NCI-H748 (cell line): Measurements from ENCODE around the gene CXCL8.

Source experiments
- DNase-seq: peaks from one replicate; lab custom pipeline; 2025; ENCODE audit not compliant: unreplicated experiment; lab: John Stamatoyannopoulos, UW

CXCL8 gene

GRCh38 chr4:73718375-73719373 is 21.7 kb upstream of the CXCL8 start:
- DNase-seq: no peak

- DNase-seq: no peak
Observed at GRCh38 chr4:73721435-73721834, 18.9 kb upstream of the CXCL8 start.

- no peak for DNase-seq
Observed at GRCh38 chr4:73721909-73722308, 18.5 kb upstream of the CXCL8 start.

GRCh38 chr4:73723023-73723422 is 17.3 kb upstream of the CXCL8 start:
- no peak for DNase-seq

- no peak for DNase-seq
Observed at GRCh38 chr4:73723928-73724327, 16.4 kb upstream of the CXCL8 start.

- DNase-seq: no peak
Observed at GRCh38 chr4:73725510-73725909, 14.9 kb upstream of the CXCL8 start.

- no peak for DNase-seq
Observed at GRCh38 chr4:73725985-73726384, 14.4 kb upstream of the CXCL8 start.

GRCh38 chr4:73727685-73728084 is 12.7 kb upstream of the CXCL8 start:
- no peak for DNase-seq

GRCh38 chr4:73728091-73728741 is 12.2 kb upstream of the CXCL8 start:
- no peak for DNase-seq

- peak; percentile 60 for DNase-seq
Observed at GRCh38 chr4:73729534-73730165, 10.7 kb upstream of the CXCL8 start.

GRCh38 chr4:73730292-73730691 is 10.1 kb upstream of the CXCL8 start:
- peak; percentile 78 for DNase-seq

GRCh38 chr4:73730867-73731266 is 9.5 kb upstream of the CXCL8 start:
- DNase-seq: peak; percentile 25

GRCh38 chr4:73731968-73732610 is 8.3 kb upstream of the CXCL8 start:
- no peak for DNase-seq

- no peak for DNase-seq
Observed at GRCh38 chr4:73732759-73733431, 7.5 kb upstream of the CXCL8 start.

- DNase-seq: no peak
Observed at GRCh38 chr4:73734530-73735001, 5.8 kb upstream of the CXCL8 start.

- no peak for DNase-seq
Observed at GRCh38 chr4:73735231-73735630, 5.1 kb upstream of the CXCL8 start.

- no peak for DNase-seq
Observed at GRCh38 chr4:73741031-73741749, 821 bp downstream of the CXCL8 start.

- DNase-seq: no peak
Observed at GRCh38 chr4:73741750-73742489, 1.6 kb downstream of the CXCL8 start.

- DNase-seq: no peak
Observed at GRCh38 chr4:73742490-73743160, 2.3 kb downstream of the CXCL8 start.
